ENCODE results near the gene ZP2.

- TF ChIP-seq POLR2A (IDR thresholded peaks at IDR 0.05; ENCODE audit: low read depth, low read length) (no peak), POLR2AphosphoS5 (IDR thresholded peaks at IDR 0.05; ENCODE audit: low read depth, low read length) (no peak), TAF1 (IDR thresholded peaks at IDR 0.05; ENCODE audit: borderline replicate concordance, low read depth, low read length) (no peak)
Observed at GRCh38 chr16:21172650-21173049, 38.7 kb downstream of the ZP2 start.

Measured in GM12892 (cell line).